LHCN-M2 (cell line): Measurements from ENCODE around the gene SPACA6. TPM values are rescaled to one million over a fixed set of nuclear protein-coding genes. Genes with fewer than 3 reads are reported as not detected.
"Not testable (repeated sequence)": the region's sequence is repeated elsewhere in the genome, so short reads cannot be mapped to it uniquely, and the experiment has no call there.

Experiments
- DNase-seq: peaks from one replicate; pipeline ENCODE4 v3.0.0-alpha.2; 2012; ENCODE audit warnings: low read depth
- total RNA-seq: library from RNA; depleted of rRNA; stranded (reverse); fragments of >200 nt; gene quantifications from 2 replicates; pipeline ENCODE4 v1.2.3, GENCODE V29; 2014; rRNA removed

The SPACA6 gene
- total RNA-seq, 1 experiment from 2014 or later, result 12.9 TPM

DNA sequence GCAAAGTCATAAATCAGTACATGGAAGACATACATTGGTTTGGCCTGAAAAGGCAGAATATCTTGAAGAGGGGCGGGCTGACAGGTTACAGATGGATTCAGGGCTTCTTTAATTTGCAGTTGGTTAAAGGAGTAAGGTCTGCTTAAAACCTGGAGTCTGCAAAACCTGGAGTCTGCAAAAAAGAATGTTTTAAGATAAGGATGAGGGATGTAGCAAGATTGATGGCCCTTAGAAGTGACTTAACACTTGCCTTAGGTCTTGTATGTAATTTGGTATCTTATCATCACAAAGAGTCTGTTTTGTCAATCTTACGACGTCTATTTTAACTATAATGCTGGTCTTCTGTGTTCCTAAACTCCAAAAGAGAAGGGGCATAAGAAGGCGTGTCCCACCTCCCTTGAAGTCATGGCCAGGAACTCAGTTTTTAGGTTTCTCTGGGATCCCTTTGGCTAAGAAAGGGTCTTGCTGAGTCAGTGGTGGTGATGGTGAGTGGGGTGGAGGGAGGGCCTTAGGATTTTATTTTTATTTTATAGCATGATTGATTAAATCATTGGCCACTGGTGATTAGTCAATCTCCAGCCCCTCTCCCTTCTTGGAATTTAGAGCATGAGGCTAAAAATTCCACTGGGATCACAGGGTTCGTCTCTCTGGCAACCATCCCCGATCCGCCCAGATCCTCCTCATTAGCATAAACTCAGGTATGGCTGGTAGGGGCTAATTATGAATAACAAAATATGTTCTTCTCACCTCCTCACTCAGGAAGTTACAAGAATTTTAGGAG is 40.8 kb downstream of the SPACA6 start:
- no peak for DNase-seq

DNA sequence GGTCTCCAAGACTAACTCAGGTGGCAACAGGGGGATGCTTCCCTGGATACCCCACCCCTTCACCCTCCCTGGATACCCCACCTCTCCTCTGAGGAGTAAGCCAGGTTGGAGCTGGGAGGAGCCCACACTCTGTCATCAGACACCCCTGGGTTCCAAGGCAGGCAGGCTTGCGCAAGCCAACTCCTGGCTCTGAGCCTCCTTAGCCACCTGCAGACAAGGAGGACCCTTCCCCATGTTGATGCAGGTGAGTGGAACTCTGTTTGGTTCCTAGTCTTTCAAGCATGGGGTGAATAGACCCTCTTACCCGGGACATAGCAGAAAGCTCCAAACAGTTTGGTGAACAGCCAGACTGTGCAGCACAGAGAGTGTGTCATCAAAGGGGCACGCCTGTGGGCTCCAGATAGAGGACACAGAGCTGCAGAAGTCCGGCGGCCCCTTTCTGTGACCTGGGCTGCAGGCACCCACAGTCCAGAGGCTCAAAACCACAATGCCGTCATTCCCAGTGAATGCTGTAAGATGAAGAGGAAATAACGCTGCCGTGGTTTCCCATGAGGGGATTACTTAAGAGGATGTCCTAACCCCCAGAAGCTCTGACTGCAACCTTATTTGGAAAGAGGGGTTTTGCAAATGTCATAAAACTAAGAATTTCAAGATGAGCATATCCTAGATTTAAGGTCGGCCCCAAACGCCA is 42.8 kb downstream of the SPACA6 start:
- peak; percentile 97 for DNase-seq

DNA sequence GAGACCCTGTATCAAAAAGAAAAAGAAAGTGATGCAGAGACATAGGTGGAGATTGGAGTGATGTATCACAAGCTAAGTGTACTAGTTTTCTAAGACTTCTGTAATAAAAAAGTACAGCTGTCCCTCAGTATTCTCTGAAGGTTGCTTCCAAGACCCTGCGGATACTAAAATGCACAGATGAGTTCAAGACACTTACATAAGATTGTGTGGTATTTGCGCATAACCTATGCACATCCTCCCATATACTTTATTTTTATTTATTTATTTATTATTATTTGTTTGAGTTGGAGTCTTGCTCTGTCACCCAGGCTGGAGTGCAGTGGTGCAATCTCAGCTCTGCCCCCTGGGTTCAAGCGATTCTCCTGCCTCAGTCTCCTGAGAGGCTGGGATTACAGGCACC is 44.3 kb downstream of the SPACA6 start:
- no peak for DNase-seq

DNA sequence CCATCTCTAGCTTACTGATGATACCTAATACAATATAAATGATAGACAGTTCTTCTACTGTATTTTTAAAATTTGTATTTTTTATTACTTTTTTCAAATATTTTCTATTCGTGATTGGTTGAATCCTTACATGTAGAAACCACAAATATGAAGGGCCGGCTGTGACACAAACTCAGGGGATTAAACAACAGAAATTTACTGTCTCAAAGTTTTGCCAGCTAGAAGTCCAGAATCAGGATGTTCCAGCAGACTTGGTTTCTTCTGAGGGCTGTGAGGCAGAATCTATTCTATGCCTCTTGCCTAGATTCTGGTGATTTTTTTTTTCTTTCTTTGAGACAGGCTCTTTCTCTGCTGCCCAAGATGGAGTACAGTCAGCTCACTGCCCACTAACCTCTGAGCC is 44.8 kb downstream of the SPACA6 start:
- DNase-seq, result peak; percentile 65

DNA sequence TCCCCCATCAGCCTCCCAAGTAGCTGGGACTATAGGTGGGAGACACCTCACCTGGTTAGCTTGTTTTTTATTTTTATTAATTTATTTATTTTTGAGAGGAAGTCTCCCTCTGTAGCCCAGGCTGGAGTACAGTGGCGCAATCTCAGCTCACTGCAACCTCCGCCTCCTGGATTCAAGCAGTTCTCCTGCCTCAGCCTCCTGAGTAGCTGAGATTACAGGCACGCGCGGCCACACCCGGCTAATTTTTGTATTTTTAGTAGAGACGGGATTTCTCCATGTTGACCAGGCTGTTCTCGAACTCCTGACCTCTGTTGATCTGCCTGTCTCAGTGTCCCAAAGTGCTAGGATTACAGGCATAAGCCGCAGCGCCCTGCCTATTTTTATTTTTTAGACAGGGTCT is 45.4 kb downstream of the SPACA6 start:
- DNase-seq, result not testable (repeated sequence)

DNA sequence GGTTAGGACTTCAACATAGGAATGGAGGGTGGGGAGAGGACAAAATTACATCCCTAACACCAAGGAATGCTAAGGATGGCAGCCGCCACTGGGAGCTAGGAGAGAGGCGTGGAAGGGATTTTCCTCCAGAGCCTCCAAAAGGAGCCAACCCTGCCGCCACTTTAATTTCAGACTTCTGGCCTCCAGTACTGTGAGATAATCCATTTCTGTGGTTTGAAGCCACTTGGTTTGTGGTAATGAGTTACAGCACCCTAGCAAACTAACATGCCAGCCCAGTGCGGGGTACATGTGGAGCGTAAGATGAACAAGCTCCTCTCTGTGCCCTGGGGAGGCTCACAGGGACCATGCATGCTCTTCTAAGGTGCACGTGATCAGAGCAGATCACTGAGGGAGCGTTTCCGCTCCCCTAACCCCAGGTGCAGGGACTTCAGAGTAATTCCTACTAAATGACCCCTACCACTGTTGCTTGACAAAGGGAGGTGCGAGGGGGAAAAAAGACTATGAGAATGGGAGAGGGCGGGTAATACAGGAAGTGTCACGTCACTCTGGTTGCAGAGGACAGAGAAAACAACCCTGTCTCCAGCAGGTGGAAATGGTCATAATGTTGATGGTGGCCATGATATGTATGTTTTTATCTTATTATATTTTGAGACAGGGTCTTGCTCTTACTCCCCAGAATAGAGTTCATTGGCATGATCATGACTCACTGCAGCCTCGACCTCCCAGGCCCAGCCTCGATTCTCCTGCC is 46.5 kb downstream of the SPACA6 start:
- DNase-seq, result peak; percentile 49

DNA sequence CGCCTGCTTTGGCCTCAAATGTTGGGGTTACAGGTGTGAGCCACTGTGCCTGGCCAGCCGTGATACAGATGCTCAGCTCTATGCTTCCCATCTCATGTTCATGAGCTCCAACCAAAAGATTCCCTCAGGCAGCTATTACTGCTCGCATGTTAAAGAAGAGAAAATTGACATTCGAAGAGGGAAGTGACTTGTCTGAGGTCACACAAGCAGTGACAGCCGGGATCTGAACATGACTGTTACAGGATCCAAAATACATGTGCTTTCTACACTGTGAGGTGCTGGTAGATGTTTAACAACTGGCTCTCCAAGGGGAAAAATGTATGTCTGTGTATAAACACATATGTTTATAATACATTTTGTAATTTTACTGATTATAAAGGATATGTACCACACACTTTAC is 47.2 kb downstream of the SPACA6 start:
- no peak for DNase-seq

DNA sequence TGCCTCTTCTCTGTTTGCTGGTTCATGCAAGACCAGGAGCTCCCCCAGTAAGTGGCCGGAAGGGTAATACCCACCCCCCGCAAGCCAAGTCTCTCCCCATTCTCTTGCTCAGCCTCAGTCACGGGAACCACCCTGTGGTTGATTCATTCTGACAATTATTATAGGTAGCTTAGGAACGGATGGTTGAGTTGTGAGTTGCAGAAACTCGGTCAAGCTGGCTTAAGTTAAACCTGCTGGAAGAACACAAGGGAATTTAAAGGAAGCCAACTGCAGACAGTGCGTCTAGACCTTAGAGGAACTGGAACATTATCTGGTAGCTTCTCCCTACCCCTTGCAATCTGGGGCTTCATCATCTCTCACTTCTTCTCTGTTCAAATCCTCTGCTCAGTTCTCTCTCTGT is 49.7 kb downstream of the SPACA6 start:
- DNase-seq, result peak; percentile 93

DNA sequence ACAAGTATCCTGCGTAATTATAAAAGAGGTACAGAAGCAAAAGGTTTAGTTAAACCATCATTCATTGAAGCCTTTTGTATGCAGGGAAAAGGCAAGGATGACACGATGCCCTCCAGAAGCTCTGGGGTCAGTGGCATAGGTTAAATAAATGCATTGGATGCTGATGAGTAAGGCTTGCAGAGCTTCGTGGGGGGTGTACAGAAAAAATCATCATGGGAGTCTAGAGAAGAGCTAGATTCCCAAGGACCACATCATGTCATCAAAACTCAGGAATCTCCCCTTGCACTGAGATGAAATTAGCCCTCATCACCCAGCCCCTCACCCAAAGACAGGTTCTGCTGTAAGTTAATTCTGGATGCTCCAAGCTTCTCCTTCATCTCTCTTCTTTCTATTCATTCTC is 50.3 kb downstream of the SPACA6 start:
- DNase-seq, result peak; percentile 77

DNA sequence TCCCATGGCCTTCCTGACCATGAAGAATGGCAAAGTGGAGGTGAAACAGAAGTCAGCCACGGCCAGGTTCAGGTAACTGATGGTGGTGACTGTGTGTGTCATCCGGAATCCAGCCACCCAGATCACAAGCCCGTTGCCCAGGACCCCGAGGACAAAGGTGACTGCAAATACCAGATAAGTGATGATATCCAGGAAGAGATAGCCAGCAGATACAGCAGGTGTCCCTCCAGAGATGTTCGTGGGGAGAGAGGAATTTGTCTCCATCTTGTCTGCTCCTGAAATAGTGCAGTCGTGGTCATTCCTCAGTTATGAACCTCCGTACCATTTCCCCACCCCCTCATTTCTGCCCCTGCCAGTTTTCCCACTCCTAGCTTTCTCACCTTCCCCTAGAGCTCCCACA is 53.6 kb downstream of the SPACA6 start:
- no peak for DNase-seq

DNA sequence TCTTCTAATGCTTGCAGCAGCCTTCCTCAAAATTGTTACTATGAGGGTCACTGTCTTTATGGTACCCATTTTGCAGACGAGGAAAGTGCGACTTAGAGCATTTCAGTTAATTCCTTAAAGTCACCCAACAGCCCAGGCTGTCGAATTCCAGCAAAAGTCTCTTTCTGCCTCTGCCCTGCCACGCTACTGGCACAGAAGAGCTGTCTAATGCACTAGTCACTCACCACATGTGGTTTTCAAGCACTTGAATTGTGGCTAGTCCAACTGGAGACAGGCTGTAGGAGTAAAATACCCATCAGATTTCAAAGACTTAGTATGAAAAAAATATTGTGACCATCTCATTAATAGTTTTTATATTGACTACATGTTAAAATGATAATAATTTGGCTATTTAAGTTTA is 56.8 kb downstream of the SPACA6 start:
- DNase-seq, result peak; percentile 96

DNA sequence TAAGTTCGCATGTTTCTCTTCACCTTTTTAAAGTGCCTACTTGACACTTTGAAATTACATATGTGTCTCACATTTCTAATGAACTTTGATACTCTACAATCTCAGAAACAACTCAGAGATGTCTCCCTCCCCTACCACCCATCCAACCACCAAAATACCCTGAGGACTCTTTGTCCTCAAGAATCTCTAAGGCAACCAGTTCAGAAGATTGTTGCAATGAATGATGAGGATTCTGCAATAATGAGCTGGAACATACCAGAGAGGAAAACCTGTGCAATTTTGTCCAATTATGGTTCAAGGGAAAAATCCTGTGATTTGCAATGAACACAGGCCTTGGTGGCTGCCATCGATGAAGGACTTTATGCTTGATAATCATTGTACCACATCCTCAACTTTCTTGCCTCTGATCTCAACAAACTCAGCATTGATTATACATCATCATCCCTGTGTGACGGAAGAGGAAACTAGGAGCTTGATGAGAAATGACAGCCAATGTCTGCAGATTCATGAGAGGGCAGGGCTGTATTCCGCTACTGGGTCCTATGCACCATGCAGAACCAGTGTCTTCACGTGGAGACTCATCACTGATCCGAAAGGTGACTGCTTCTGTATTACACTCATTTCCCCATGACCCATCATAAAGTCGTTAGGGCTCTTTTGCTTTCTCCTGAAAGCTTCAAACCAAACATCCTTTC is 57.4 kb downstream of the SPACA6 start:
- peak; percentile 94 for DNase-seq

DNA sequence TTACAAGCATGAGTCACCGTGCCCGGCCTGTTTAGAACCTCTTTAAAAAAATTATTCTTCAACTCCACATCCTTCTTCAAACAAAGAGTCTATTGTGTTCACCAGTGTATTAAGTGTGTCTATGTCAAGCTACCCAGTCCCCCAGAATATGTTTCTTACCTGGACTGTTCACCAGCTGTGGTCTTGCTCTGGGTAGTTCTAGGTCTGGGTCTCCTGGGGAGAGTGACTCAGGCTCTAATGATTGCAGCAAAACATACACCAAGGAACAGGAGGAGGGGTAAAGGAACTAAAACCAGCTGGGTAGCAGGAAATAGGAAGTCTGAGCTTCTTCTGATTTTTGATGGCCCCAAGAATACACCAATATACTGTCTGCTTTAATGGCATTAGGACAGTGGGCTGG is 58.5 kb downstream of the SPACA6 start, which contains the start of gene FPR1:
TSS of gene FPR1 (minus strand) at position 224 of the 400 bp plus-strand sequence. CDS start 4,884 bp downstream, outside the sequence.
- DNase-seq, result peak; percentile 96

DNA sequence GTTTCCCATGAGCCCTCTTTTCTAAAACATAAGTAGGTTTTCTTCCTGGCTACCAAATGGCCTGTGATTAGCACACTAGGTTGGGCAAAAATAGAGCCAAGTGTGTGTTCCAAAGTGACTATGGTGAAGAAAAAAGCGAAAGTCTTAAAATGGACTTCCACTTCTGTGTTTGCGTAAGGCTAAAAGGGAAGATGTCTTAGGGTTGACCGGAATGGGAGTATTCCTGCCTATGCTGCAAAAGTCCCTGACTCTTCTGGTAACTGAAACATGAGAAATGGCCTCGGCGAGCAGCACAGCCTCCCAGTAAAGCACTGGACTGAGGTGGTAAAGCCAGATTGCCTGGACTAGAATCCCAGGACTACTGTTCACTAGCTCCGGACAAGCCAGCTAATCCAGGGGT is 61.0 kb downstream of the SPACA6 start:
- no peak for DNase-seq

DNA sequence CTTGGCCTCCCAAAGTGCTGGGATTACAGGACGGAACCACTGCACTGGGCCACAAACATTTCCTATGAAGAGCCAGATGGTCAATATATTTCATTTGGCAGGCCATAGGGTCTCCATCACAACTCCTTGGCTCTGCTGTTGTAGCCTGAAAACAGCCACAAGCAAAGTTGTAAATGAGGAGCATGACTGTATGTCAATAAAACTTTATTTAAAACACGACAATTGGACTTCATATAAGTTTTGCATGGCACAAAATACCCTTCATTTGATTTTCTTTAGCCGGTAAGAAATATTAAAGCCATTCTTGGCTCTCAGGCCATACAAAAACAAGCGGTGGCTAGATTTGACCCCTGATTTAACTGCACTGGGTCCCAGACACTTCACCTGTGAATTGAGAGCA is 61.6 kb downstream of the SPACA6 start:
- no peak for DNase-seq

Other genes with a start within 250 kb of the SPACA6 start
- not detected in 2 replicates for gene SIGLEC8, start 234.9 kb upstream of the SPACA6 start, total RNA-seq
- gene CEACAM18, start 214.8 kb upstream of the SPACA6 start, total RNA-seq, result not detected in 2 replicates
- gene SIGLEC12, start 191.5 kb upstream of the SPACA6 start, total RNA-seq, result not detected in 2 replicates
- gene SIGLEC6, start 161.7 kb upstream of the SPACA6 start, total RNA-seq, result not detected in 2 replicates
- gene ZNF175, start 122.0 kb upstream of the SPACA6 start, total RNA-seq, result 2.9 and 4.0 TPM in 2 replicates
- gene SIGLEC5, start 62.9 kb upstream of the SPACA6 start, total RNA-seq, result not detected in 2 replicates
- not detected in 2 replicates for gene SIGLEC14, start 46.5 kb upstream of the SPACA6 start, total RNA-seq
- 59.1 and 139 TPM in 2 replicates for gene HAS1, start 30.7 kb downstream of the SPACA6 start, total RNA-seq
- gene FPR1, start 58.5 kb downstream of the SPACA6 start, total RNA-seq, result 9.7 and 10.9 TPM in 2 replicates
- 0.40 and 1.8 TPM in 2 replicates for gene FPR2, start 67.8 kb downstream of the SPACA6 start, total RNA-seq
- gene FPR3, start 101.8 kb downstream of the SPACA6 start, total RNA-seq, result not detected in 2 replicates
- gene ZNF577, start 194.6 kb downstream of the SPACA6 start, total RNA-seq, result 4.6 and 6.6 TPM in 2 replicates
- gene ZNF649, start 211.7 kb downstream of the SPACA6 start, total RNA-seq, result 8.7 and 9.1 TPM in 2 replicates
- 6.2 and 6.6 TPM in 2 replicates for gene ZNF613, start 234.1 kb downstream of the SPACA6 start, total RNA-seq